Subcutaneous abdominal adipose tissue (tissue), 5 donors: ENCODE measurements around the gene STRC.
A peak's percentile ranks its signal among the peaks of the same experiment; 100 is the strongest.
"Not testable (repeated sequence)": the region's sequence is repeated elsewhere in the genome, so short reads cannot be mapped to it uniquely, and the experiment has no call there.

Experiments
- H3K27ac ChIP-seq: one replicate; pipeline ENCODE4 v1.7.0; 2013; ENCODE audit warnings: low read depth, mild to moderate bottlenecking, inconsistent platforms, low read length, moderate library complexity
- H3K27me3 ChIP-seq, 5 donors: one replicate each; pipeline ENCODE4 v1.7.0; 2013; ENCODE audit warnings: low read length in 5 of 5, inconsistent platforms in 1 of 5; ENCODE audit not compliant: control insufficient read depth in 5 of 5, insufficient read depth in 4 of 5
- H3K36me3 ChIP-seq, 5 donors: one replicate each; pipeline ENCODE4 v1.7.0; 2013; ENCODE audit warnings: low read length in 5 of 5; ENCODE audit not compliant: control insufficient read depth in 5 of 5, insufficient read depth in 5 of 5
- H3K4me1 ChIP-seq, 5 donors: one replicate each; pipeline ENCODE4 v1.7.0; 2013; ENCODE audit warnings: low read length in 5 of 5, mild to moderate bottlenecking in 3 of 5, moderate library complexity in 1 of 5; ENCODE audit not compliant: control insufficient read depth in 5 of 5, insufficient read depth in 5 of 5
- H3K4me3 ChIP-seq, 5 donors: one replicate each; pipeline ENCODE4 v1.7.0; 2013; ENCODE audit warnings: low read length in 5 of 5, low read depth in 1 of 5
- H3K9ac ChIP-seq, 5 donors: one replicate each; pipeline ENCODE4 v1.7.0; 2013; ENCODE audit warnings: low read length in 5 of 5, mild to moderate bottlenecking in 4 of 5, moderate library complexity in 3 of 5
- H3K9me3 ChIP-seq, 5 donors: one replicate each; pipeline ENCODE4 v1.7.0; 2013; ENCODE audit warnings: low read length in 5 of 5; ENCODE audit not compliant: control insufficient read depth in 5 of 5
- donor health status: healthy.
- donor health status: healthy.
- donor health status: healthy.
- donor health status: healthy.
- donor health status: healthy.

Gene STRC

DNA sequence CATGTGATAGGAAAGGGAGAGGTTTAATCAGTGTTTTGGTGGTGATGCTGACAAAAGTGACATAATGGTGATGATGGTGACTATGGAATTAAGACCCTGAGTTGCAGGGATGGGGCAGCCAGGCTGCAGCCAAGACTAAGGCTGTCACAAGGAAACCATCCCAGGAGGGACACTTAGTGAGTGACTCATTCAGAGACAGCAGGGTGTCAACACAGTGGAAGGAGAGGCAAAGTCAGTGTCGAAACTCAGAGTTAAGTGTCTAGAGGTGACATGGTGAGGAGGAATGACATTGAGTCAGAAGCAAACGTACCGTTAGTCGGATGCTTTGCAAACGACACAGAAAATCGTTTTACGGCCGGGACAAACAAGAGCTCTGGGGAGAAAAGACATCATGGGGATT lies 54.8 kb downstream of the STRC start:
- H3K4me3 ChIP-seq, H3K27ac ChIP-seq, H3K27me3 ChIP-seq, H3K9me3 ChIP-seq, H3K36me3 ChIP-seq, H3K9ac ChIP-seq, H3K4me1 ChIP-seq: not testable (repeated sequence)

DNA sequence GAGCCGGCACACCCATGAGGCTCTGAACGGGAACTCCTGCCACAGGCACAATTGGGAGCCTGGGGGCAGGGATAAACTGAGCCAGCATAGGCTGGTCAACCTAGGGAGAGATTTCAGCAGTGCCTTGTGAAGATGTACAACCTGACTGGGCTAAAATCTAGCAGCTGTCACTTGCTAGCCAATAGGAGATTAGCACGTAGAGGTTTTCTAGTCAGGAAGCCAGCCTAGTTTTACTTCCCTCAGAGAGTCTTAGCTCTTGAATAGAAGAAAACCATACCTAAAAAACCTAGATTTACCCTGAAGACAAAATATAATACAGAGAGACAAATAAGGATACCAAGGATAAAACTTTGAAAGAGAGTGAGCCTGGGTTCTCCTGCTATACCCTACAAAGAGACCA lies 55.8 kb downstream of the STRC start:
- H3K9me3 ChIP-seq, H3K4me1 ChIP-seq, H3K27ac ChIP-seq, H3K9ac ChIP-seq, H3K4me3 ChIP-seq, H3K27me3 ChIP-seq: not testable (repeated sequence)
- peaks cover 0 to 12% (median 6%) of the 10 kb centered on the region in 5 donors for H3K36me3 ChIP-seq

DNA sequence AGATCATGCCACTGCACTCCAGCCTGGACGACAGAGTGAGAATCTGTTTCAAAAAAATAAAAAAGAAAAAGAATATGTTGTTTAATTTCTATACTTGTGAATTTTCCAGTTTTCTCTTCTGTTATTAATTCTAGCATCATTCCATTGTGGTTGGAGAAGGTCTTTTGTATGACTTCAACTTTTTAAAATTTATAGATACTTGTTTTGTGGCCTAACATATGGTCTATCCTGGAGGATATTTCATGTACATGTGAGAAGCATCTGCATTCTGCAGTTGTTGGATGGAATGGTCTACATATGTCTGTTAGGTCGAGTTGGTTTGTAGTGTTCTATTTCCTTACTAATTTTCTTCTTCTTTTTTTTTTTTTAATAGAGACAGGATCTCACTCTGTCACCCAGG lies 65.6 kb downstream of the STRC start:
- Histone ChIP-seq H3K4me3 (no peak overlapping the region), H3K9ac (no peak overlapping the region), H3K4me1 (peaks cover 0 to 5% (median 0%) of the 10 kb centered on the region in 5 donors), H3K27ac (no peak overlapping the region), H3K36me3 (peaks cover 0 to 16% (median 5%) of the 10 kb centered on the region in 5 donors), H3K27me3 (no peaks in the 10 kb centered on the region), H3K9me3 (no peaks in the 10 kb centered on the region)

DNA sequence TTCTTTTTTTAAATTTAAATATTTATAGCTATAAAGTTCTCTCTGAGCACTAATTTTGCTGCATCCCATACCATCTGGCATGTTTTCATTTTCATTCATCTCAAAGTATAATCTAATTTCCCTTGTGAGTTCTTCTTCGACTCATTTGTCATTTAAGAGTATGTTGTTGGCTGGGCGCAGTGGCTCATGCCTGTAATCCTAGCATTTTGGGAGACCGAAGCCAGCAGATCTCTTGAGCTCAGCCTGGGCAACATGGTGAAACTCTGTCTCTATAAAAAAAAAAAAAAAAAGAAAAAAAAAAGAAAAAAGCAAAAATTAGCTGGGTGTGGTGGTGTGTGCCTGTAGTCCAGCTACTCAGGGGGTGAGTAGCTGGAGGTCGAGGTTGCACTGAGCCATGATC lies 66.3 kb downstream of the STRC start:
- H3K36me3 ChIP-seq = peaks cover 0 to 10% (median under 1%) of the 10 kb centered on the region in 5 donors
- H3K9me3 ChIP-seq = no peaks in the 10 kb centered on the region
- H3K9ac ChIP-seq = no peak overlapping the region
- peaks cover 0 to 5% (median 0%) of the 10 kb centered on the region in 5 donors for H3K4me1 ChIP-seq
- H3K4me3 ChIP-seq = no peak overlapping the region
- no peaks in the 10 kb centered on the region for H3K27me3 ChIP-seq
- no peak overlapping the region for H3K27ac ChIP-seq

DNA sequence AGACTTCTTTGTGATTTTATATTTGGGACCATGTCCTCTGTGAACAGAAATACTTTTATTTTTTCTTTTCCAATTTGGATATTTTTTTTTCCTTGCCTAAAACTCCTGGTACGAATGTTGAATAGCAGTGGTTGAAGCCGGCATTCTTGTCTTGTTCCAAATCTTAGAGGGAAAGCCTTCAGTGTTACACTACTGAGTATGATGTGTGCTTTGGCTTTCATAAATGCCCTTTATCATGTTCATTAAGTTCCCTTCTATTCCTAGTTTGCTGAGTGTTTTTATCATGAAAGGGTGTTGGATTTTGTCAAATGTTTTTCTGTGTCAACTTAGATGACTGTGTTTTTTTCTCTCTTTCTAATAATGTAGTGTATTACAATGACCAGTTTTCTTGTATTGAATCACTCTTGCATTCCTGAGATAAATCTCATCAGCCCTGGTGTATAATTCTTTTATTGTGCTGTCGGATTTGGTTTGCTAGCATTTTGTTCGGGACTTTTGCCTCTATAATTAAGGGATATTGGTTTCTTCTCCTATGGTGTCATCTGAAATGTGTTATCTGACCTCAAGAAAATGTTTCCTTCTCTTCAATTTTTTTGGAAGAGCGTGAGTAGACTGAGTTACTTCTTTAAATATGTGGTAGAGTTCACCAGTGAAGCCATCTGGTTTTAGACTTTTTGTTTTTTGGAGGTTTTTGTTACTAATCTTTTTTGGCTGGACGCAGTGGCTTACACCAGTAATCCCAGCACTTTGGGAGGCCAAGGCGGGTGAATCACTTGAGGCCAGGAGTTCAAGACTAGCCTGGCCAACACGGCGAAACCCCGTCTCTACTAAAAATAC lies 67.9 kb downstream of the STRC start:
- no peak overlapping the region for H3K4me3 ChIP-seq
- H3K9me3 ChIP-seq = no peaks in the 10 kb centered on the region
- peak overlapping the region; percentile 47 for H3K27ac ChIP-seq
- H3K36me3 ChIP-seq = no peaks in the 10 kb centered on the region
- no peaks in the 10 kb centered on the region for H3K27me3 ChIP-seq
- peaks cover 0 to 5% (median 0%) of the 10 kb centered on the region in 5 donors for H3K4me1 ChIP-seq
- H3K9ac ChIP-seq = no peak overlapping the region
